Endothelial cell of hepatic sinusoid (primary cell): ENCODE data around the gene MYCBP2.

ENCODE experiments used
- in situ Hi-C: cut with HindIII; loops from 2 replicates; pipeline ENCODE4 v1.10.0; 2017; ENCODE audit warnings: low sequenced_read_pairs

The MYCBP2 gene

DNA sequence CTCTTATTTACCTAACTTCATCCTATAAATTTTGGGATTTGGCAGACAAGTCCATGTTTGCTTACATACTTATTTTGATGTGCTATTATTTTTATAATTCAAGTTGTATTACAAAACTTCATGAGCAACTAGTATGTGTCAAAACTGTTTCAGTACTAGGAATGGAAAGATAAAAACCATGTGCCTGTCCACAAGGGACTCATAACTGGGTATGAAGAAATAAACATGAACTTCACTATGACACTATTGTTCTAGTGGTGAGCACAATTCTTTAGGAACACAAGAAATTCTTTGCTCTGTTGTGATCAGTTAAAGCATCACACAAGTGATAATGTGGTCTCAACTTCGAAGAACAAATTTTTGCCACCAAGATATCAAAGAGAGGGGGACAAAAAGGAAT, 202.5 kb downstream of the MYCBP2 start:
- in situ Hi-C loops: no loop called here

DNA sequence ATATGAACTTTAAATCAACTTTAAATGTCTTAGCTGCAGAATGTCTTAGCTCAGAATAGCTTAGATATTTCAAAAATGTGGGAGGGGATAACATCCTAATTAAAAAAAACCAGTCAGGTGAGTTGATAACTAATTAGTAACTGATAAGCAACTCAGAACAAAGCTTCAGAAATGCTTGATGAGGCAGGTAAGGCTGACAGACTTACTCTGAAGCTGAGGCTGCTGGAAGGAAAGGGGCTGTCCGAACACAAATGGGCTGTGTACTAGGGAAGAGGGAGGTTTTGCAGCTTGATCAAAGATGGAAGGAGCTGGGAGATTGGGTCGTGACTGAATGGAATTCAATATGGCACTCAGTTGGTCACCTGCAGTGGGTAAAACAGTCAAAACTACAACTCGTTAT, 208.8 kb downstream of the MYCBP2 start:
- in situ Hi-C loops: no loop called here

DNA sequence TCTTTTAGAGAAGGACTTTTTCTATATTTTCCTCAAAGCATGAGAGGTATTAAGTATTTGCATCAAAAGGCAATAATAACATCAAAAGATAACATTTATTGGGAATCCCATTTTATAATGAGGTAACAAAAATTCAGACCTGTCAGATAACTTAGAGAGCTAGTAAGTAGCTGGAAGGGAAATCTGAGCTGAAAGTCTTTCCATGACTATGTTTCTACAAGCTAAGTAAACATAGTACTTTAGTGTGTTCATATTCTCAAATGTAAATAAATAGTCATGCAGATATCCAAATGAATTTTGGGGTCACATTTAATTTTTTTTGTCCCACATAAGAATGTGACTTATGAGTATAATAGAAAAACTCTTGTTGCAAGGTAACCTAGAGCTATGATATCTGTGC, 212.6 kb downstream of the MYCBP2 start:
- in situ Hi-C loops: no loop called here

DNA sequence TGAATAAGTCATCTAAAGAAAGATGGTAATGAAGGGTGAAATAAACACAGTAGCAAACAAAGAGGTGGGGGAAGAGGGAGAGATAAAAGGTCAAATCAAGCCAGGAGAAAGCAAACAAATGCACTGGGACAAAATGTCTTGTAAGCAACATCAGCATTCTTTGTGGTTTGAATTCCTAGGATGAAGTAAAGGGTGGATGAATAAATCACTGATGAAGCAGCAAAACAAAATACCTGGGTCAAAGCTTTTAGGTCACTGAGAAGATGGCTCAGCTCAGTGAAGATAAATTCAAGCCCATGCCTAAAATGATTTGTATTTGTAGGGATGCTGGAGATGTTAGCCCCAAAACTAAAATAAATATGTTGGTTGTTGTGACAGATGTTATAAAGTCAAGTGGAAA, 213.4 kb downstream of the MYCBP2 start:
- in situ Hi-C loops: no loop called here

DNA sequence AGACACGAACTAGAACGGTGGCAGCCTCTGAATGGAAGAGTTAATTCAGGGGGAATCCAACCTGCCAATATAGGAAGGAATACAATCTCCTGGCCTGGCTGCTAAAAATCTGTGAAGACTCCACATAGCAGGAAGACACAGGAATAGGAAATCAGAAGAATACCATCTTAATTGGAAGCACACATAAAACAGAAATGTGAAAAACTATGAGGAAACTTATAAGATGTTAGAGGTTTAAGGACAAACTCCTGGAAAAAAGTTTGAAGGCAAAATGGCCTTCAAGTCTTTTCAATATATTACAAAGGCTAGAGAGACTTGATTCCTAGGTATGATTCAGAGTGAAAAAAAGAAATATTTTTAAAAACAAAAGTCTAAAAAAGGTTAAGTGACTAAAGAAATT, 221.8 kb downstream of the MYCBP2 start:
- in situ Hi-C loops: no loop called here

DNA sequence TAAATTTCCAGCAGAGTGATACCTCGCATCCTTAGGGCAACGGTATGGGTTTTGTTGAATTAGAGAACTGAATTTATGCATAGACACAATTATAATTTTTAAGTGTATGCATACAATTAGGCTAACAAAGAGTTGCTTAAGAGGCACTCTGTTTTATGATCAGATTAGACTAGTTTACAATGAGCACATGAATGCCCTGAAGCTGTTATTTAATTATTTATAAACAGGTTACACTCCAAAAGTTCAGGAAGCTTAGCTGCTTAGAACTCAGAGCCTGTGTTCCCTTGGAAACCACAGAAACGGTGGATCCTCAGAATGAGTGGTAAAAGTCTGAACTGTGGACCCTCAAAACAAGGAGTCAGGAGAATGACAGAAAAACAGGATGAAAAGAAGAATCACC, 227.5 kb downstream of the MYCBP2 start:
- in situ Hi-C loops: no loop called here

DNA sequence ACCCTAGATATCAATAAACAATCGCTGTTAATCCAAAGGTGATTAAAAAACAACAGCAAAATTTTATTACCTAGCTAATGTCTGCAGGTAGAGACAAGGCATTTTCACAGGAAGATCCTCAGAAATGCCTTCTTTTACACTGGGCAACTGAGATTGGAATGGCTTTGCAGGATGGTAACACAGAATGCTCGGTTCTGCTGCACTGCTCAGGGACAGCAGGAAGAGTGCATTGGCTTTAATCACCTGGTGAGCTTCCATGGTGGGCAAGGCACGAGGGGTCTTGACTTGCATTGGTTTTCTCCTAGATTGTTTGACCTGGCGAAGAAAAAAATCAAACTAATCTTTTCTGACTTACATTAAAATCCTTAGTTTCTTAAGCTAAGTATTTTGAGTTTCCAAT, 231.6 kb downstream of the MYCBP2 start:
- in situ Hi-C loops: no loop called here

DNA sequence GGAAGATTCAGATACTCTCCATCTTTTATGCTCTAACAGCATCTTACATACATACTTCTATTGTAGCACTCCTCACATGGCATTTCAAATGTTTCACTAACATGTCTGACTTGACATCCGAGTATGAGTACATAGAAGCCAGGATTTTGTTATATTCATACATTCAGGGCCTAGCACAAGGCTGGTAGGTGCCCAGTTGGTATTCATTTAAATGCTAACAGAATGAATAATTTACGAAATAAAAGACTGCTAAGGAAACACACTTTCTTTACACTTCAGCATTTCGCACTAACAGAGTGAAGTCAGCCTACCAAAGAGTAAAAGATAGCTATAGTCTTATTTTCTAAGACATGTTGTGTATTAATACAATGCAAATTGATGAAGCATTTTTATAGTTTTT, 232.1 kb downstream of the MYCBP2 start:
- in situ Hi-C loops: no loop called here

DNA sequence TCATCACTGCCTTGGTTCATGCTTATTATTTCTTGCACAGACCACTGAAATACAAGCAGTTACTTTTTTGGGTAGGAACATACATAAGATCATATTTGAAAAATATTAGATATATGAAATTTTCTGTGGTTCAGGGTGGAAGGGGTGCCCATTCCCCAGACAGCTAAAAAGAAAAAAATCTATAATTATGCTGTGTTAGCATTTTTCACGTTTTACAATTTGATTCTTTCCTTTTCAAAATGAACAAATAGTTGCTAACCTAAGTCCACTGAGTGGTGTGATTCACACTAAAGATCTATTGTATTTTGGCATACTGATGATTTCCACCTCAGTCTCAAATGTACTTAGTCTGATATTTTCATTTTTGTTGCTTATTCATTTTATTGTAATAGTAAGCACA, 233.2 kb downstream of the MYCBP2 start:
- in situ Hi-C loops: no loop called here

DNA sequence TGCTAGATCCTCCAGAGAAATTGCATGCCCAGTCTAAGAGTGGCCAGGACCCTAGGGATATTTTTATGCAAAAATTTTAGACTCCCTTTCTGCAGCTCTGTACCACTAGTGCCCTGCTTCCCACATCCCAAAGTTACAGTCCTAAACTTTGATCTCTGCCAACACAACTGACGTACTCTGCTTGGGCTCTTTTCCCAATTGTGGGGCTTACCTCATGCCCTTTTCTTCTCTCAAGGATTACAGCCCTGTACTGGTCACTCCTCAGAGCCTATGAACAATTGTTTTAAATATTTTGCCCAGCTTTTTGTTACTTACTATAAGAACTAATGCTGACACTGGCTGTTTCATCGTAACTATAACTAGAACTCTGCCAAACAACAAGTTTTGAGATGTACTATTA, 242.1 kb downstream of the MYCBP2 start:
- in situ Hi-C loops: no loop called here

DNA sequence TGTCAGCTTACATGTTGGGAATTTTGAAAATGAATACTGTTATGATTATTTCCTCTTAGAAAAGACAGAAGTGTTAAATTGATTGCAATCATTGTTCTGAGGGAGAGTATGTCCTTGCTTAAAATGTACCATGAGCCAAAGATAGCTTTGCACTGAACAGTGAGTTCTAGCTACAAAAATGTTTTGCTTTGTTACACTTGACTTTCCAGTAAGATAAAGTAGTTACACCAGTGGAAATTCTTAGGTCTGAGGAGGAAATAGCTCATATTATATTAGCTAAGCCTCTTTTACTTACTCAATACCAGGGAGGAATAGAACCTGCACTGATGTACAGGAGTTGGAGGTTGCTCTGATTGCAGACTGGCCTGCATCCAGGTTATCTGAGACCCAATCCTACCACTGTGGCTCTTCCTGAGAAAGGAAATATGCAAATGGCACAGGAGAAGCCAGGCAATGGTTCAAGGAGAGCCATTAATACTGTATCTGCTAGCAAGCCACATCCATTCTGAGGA, 246.9 kb downstream of the MYCBP2 start:
- in situ Hi-C loops: no loop called here

DNA sequence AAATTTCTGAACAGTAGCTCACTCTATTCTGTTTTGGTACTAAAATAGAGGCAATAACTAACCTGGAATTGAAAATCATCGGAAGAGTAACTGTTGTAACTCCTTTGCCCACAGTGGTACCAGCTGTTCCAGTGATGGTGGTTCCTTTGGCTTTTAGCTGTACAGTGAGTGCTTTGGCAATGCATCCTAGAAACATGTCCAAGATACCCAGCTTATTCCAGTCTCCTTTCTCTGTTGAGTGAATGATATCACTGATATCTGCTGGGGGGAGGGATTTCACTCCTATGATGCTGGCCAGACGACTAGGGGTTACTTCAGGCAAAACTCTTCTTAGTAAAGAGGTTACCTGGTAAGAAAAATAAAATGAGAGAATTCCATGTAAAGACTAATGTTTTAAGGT, 259.4 kb downstream of the MYCBP2 start:
- in situ Hi-C loops: no loop called here

DNA sequence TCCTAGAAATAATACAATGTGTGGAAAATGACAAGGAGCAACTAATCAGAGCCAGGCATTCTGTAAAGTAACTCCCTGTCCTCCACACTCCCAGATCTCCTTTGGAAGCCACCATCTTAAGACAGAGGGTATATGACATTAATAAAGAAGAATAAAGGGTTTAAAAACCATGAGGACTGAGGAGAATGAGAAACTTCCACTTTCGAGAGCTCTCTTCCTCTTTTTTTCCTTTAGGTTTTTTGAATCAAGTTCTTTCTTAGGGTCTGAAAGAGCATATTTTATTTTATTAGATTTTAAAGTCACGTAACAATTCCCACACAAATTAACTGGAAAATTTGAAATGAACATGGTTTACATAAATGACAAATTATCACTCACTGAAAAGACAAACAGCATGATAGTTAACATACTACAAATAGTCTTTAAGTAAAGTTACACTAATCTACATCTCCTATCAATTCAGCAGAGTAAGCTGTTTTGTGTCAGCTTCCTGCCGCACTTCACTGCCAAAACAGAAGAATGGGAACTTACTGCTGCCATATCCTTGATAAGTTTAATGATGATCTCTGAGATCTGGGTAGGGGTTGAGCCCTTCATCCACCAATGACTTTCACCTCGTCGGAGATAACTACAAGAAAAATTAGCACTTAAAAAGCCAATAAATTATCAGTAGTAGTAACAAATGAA, 261.3 kb downstream of the MYCBP2 start:
- in situ Hi-C loops: no loop called here

DNA sequence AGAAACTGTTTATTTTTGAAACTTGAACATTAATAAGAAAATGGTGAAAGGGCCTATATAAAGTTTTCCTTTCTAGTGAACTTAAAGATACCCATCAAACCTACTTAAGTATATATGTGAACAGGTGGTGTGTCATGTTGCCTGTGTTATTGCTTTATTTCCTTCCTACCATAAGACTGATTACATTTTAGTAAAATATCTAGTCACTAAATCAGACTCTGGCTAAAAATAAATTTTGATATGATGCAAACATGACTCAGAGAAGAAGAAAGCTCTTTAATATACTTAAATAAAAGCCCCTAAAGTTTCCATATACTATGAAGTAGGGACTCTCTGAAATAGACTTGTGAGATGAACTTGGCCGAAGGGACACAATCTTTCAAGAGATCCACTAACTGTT, 264.8 kb downstream of the MYCBP2 start:
- in situ Hi-C loops: no loop called here

DNA sequence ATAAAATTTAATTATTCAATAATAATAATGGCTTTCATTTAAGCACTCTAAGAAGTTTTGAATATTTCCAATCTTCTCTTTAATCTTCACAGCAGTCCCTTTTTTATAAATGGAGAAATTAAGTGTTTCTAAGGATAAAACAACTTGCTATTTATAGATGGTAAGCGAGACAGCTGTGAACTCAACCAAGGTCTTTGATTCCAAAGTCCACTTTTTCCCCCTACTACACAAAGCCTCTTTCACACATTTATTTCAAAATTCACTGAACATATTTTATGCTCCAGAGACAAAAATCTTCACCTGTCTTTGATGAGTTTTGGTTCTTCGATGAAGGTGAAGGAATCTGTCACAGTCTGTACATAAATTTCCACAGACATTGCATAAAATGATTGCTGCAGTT, 265.5 kb downstream of the MYCBP2 start:
- in situ Hi-C loops: no loop called here

DNA sequence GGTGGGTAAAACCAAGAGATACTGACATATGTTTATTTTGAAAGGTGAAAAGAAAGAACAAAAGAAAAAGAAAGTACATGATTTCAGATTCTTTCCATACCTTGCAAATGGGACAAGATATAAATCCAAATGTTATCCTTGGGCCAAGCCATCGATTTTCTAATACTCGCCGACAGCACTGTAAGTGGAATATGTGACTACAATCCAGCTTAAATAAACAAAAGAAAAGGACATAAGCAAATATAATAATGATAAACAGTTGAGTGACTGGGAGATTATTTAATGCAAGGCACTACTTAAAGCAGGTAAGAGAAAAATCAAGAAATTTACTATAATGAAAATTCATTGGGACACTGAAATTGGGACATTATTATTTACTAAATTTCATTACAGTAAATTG, 270.0 kb downstream of the MYCBP2 start:
- in situ Hi-C loops: no loop called here

DNA sequence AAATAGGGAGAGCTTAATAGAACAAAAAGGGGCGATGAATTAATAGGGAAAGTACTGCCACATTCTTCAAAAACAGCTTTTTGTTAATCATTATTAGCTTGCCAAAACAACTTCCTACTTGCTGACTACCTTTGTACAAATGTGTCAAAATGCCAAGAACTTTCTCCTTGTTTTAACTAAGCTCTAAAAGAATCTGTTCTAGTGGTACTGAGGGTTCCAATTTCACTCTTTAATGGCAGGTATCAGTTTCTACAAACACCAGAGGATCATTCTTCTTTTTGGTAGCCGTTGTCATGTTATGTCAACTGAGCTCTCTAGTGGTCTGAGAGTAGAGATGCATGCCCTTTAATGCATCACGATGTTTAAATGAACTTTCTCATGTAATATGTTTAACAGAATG, 270.5 kb downstream of the MYCBP2 start:
- in situ Hi-C loops: no loop called here

DNA sequence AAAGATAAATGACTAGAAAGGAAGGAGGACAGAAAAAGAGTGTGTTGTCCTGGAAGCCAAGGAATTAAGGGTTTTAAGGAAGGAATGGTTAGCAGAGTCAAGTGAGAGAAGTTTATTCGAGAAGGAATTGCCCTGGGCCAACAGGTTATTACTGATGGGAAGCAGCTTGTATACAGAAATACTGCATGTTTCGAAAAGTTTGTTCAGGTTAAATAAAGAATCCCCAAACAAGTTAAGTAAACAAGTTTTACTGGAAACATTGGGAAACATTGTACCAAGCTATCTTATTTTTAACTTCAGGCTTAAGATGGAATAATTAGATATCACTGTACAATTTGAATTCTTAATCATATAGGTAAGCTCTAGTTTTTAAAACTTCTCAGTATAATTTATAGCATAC, 271.7 kb downstream of the MYCBP2 start:
- in situ Hi-C loops: no loop called here

DNA sequence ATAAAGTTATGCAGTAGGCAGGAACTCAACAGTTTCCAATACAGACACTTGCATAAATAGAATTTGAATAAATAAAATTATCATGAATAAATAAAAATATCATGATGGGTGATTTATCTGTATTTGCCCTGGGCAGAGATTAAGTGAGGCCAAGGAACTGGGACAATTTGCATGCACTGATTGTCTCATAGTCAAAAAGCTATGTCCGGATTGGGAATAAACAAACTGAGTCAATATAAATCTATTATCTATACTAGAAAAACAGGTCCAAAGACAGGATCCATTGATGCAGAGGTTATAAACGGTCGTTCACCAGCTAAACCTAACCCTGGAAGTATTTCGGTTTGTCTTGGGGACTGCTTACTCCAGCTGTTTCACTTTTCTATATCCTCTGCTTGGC, 273.7 kb downstream of the MYCBP2 start:
- in situ Hi-C loops: no loop called here

DNA sequence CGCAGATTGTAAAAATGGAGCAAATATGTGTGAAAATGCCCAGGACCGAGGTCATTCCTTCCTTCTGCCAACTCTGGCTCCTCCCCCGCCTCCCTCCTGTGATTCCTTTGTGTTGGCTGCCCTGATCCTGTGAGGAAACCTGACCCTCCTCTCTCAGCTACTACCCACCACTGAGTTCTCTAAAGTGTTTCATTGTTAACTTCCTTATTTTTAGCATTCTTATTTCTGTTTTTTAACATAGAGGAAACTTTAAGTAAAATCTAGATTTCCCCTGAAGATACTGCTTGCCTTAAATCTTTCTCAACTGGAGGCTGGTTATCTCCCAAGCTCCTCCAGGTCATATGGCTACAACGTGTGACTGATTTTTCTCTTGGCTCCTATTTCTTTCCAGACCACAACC, 278.2 kb downstream of the MYCBP2 start:
- in situ Hi-C loops: no loop called here

DNA sequence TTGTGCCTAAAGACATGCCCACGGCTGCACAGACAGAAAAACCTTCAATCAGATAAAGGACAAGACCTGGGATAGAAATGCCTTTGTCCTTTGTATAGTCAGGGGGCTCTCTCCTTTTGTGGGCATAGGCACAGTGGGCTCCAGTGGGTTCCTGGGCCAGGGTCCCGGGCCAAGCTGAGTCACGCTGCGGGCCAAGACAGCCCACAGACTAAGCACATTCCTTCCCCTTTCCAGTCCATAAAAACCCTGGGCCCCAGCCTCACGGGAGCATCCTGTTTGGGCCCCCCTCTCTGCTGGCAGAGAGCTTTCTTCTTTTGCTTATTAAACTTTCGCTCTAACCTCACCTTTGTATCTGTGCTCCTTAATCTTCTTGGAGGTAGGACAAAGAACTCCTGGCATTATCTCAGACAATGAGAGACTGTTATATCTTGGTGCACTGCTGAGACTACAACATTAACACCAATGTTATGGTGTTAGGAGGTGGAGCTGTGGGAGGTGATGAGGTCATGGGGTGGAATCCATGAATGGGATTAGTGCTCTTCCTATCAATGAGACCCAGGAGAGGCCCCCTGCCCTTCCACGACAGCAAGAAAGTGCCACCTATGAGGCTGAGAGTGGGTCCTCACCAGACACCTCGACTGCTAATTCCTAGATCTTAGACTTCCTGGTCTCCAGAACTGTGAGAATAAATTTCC, 279.1 kb downstream of the MYCBP2 start:
- in situ Hi-C loops: no loop called here

DNA sequence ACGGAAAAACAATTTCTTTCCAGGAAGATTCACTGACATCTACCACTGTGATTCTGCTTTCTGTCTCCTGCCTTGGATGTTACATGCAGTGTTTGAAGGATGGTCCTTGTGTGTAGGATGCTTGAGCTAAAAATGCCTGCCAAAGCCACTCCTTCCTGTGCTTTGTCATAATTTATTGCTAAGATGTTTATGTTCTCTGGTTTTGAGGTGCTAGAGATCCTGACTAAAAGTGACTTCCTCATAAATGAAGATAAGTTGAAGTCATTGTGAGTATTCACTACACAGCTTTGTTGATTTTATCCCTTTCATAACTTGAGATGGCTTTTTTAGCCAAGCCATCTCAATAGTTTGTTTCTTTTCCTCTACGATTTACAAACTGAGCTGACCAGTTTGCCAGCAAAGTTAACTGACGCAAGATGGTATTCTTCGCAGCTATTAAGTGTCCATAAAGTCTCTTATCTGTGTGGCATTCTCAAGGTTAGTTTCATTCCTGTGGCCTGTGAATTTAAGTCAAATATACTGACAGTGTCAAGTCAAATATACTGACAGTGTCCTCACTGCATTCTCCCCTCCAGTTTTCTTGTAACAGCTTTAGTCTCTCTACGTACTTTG, 284.2 kb downstream of the MYCBP2 start:
- in situ Hi-C loops: no loop called here
